A549 (cell line): ENCODE measurements around the gene HSD11B2. TPM values are rescaled to one million over a fixed set of nuclear protein-coding genes. Genes with fewer than 3 reads are reported as not detected.

ENCODE experiments used
- ATAC-seq, 2 experiments: fragments of 200-7000 bp in 1 of 2; fragments of >200 bp in 1 of 2; cut with Nextera tagmentation in 1 of 2; cut with Tn5 transposase in 1 of 2; 3 replicates each; pipeline versions ENCODE4 v1.8.0 to v1.9.1; 2018 to 2020; ENCODE audit warnings: mild to moderate bottlenecking in 1 of 2, moderate library complexity in 1 of 2
- CTCF ChIA-PET: fragments of 300-600 bp; sonication (Branson Sonifier 250); formaldehyde crosslinking; extraction: SDS; loops from one replicate; lab custom pipeline; 2021; ENCODE audit warnings: antibody characterized with exemption, inconsistent platforms; lab: Yijun Ruan, JAX
- POLR2A ChIA-PET: fragments of 350-600 bp; formaldehyde crosslinking; extraction: SDS; loops from one replicate; lab custom pipeline; 2021; ENCODE audit warnings: antibody characterized with exemption, inconsistent platforms; lab: Yijun Ruan, JAX
- DNase-seq, 2 experiments: peaks; one replicate each; pipeline versions ENCODE4 v3.0.0 to v3.0.0-alpha.2; 2011 to 2016; ENCODE audit warnings: low read depth in 1 of 2, low spot score in 1 of 2
- FAIRE-seq: peaks from 2 replicates; lab custom pipeline; 2011; peaks lifted over from hg19 to GRCh38; lab: Jason Lieb, UNC
- H3K27ac ChIP-seq, 2 experiments: fragments of >200 bp; sonication (Bioruptor Twin); formaldehyde crosslinking; 3 replicates each; pipeline ENCODE4 v1.5.1; 2016 to 2017
- H3K4me1 ChIP-seq: fragments of >200 bp; sonication (Bioruptor Twin); formaldehyde crosslinking; 3 replicates; pipeline ENCODE4 v1.6.1; 2016
- H3K4me2 ChIP-seq: fragments of >200 bp; sonication (Bioruptor Twin); formaldehyde crosslinking; 3 replicates; pipeline ENCODE4 v1.6.1; 2016
- H3K4me3 ChIP-seq: fragments of >200 bp; sonication (Bioruptor Twin); formaldehyde crosslinking; 3 replicates; pipeline ENCODE4 v1.5.1; 2016
- H3K9me3 ChIP-seq: fragments of >200 bp; sonication (Bioruptor Twin); formaldehyde crosslinking; 3 replicates; pipeline ENCODE4 v1.6.1; 2016
- CHD2 ChIP-seq: fragments of 150-350 bp; IDR thresholded peaks from 2 replicates; pipeline ENCODE4 v1.6.1; 2014; ENCODE audit warnings: low read length; ENCODE audit not compliant: partially characterized antibody
- CHD4 ChIP-seq: fragments of 200-600 bp; sonication (generic); IDR thresholded peaks from 2 replicates; pipeline ENCODE4 v1.6.1; 2016; ENCODE audit warnings: antibody characterized with exemption, mild to moderate bottlenecking, borderline replicate concordance
- EP300 ChIP-seq, 2 experiments: fragments of >200 bp; sonication (Bioruptor Twin); formaldehyde crosslinking; IDR thresholded peaks; 2 replicates in 1 of 2; 3 replicates in 1 of 2; pipeline ENCODE4 v1.6.1; 2016 to 2017
- ESRRA ChIP-seq: fragments of 150-350 bp; IDR thresholded peaks from 2 replicates; pipeline ENCODE4 v1.6.1; 2014; ENCODE audit warnings: mild to moderate bottlenecking, low read length, borderline replicate concordance
- FOSB ChIP-seq: fragments of 250-450 bp; sonication (Bioruptor Pico); IDR thresholded peaks from 2 replicates; pipeline ENCODE4 v1.5.0; 2020; ENCODE audit warnings: mild to moderate bottlenecking, moderate library complexity
- FOXS1 ChIP-seq: fragments of 250-450 bp; sonication (Bioruptor Pico); IDR thresholded peaks from 2 replicates; pipeline ENCODE4 v1.5.0; 2020; ENCODE audit warnings: mild to moderate bottlenecking, moderate library complexity
- HES2 ChIP-seq: fragments of >200 bp; sonication (Bioruptor Twin); formaldehyde crosslinking; IDR thresholded peaks from 2 replicates; pipeline ENCODE4 v1.6.1; 2016
- MAFK ChIP-seq: fragments of 450-650 bp; IDR thresholded peaks from 2 replicates; pipeline ENCODE4 v1.6.1; 2014; ENCODE audit not compliant: partially characterized antibody
- MAZ ChIP-seq: fragments of 150-350 bp; IDR thresholded peaks from 2 replicates; pipeline ENCODE4 v1.6.1; 2014; ENCODE audit warnings: antibody characterized with exemption, low read depth, low read length, borderline replicate concordance
- MYC ChIP-seq: IDR thresholded peaks from 2 replicates; pipeline ENCODE4 v1.6.1; 2012; ENCODE audit warnings: mild to moderate bottlenecking, inconsistent platforms, low read length, improper control_type of control experiment, borderline replicate concordance
- NR3C1 ChIP-seq: fragments of >200 bp; sonication (Bioruptor Twin); formaldehyde crosslinking; IDR thresholded peaks from 3 replicates; pipeline ENCODE4 v1.6.1; 2017
- PBX3 ChIP-seq: IDR thresholded peaks from 2 replicates; pipeline ENCODE4 v1.6.1; 2012
- PHF8 ChIP-seq: fragments of 200-600 bp; sonication (generic); IDR thresholded peaks from 2 replicates; pipeline ENCODE4 v1.6.1; 2016; ENCODE audit warnings: low read depth, mild to moderate bottlenecking, antibody characterized with exemption, moderate library complexity, borderline replicate concordance
- RAD21 ChIP-seq, 2 experiments: fragments of >200 bp in 1 of 2; sonication (Bioruptor Twin) in 1 of 2; formaldehyde crosslinking in 1 of 2; IDR thresholded peaks in 1 of 2; conservative IDR thresholded peaks in 1 of 2; 2 replicates in 1 of 2; 3 replicates in 1 of 2; pipeline ENCODE4 v1.6.1; 2012 to 2018; ENCODE audit warnings: inconsistent platforms in 1 of 2
- SREBF2 ChIP-seq: fragments of 450-650 bp; IDR thresholded peaks from 2 replicates; pipeline ENCODE4 v1.6.1; 2014; ENCODE audit warnings: mild to moderate bottlenecking, moderate library complexity
- ZC3H11A ChIP-seq: fragments of 450-650 bp; IDR thresholded peaks from 2 replicates; pipeline ENCODE4 v1.6.1; 2014; ENCODE audit warnings: antibody characterized with exemption, mild to moderate bottlenecking
- WGBS: methylation state at CpG from one replicate; pipeline ENCODE4 v1.1.6; 2017; ENCODE audit errors: missing lambda C conversion rate; 5-methylcytosine and 5-hydroxymethylcytosine counted together
- polyA plus RNA-seq, 4 experiments: library from polyadenylated mRNA; depleted of rRNA in 3 of 4; stranded (reverse); fragments of >200 nt; fragmentation: RNase III in 1 of 4; extraction: RNeasy Plus Mini Kit Qiagen cat#74134 plus additional on column Dnase treatment in 1 of 4; gene quantifications; 2 replicates in 3 of 4; 3 replicates in 1 of 4; pipeline ENCODE4 v1.2.3, GENCODE V29; 2011 to 2017
- TF ChIP-seq, protein P1 (sequence below): fragments of >200 bp; sonication (Bioruptor Twin); formaldehyde crosslinking; IDR thresholded peaks from 3 replicates; pipeline ENCODE4 v1.5.1; 2016
- TF ChIP-seq, protein P2 (sequence below): IDR thresholded peaks from 2 replicates; pipeline ENCODE4 v1.6.1; 2012
- TF ChIP-seq, protein P3 (sequence below): IDR thresholded peaks from 2 replicates; pipeline ENCODE4 v1.6.1; 2012; ENCODE audit warnings: low read depth, borderline replicate concordance
- TF ChIP-seq, protein P4 (sequence below): fragments of 250-450 bp; sonication (Bioruptor Pico); IDR thresholded peaks from 2 replicates; pipeline ENCODE4 v1.5.0; 2021; ENCODE audit warnings: mild to moderate bottlenecking, moderate library complexity, borderline replicate concordance

Gene HSD11B2
- polyA plus RNA-seq, 2 of the 4 experiments (the other 2 are of a cell fraction) = 0.53 to 1.6 TPM

DNA sequence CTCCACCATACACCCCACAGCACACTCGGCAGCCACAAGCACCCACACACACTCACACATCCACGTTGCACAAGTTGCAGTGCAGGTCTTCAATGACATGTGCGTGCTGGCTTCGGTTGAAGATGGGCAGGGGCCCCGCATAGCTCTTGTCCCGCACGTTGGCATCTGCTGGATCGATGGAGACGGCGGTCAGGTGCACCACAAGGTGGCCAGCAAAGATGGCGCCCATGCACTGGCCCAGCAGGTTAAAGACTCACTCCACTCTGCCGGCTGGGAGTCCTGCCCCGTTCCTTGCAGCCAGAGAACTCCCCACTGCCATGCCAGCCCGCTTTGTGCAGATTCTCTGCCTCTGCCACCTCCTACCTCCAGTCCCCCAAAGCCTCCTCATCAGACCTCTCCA, 30.0 kb upstream of the HSD11B2 start:
- ChIA-PET CTCF (interaction anchor here (0.7 to 4.1 kb wide), 9 partner anchors 10 to 123 kb away, joined by 3 to 34 read pairs (median 17); partner anchors contain the start of genes KCTD19, LRRC36, PLEKHG4 and ZDHHC1), POLR2A (interaction anchor here (1.0 kb wide), 1 partner anchor 19 kb away, joined by 3 read pairs; no protein-coding TSS in a partner anchor)
- Histone ChIP-seq H3K4me2 (no peak overlapping the region), H3K4me3 (no peak overlapping the region), H3K27ac (no peak overlapping the region)
- TF ChIP-seq PHF8 = no peak
- no peak for TF ChIP-seq PBX3
- TF ChIP-seq FOXS1 (CRISPR knock-in tag) = no peak
- no peak for TF ChIP-seq MYC
- TF ChIP-seq MAZ = no peak
- TF ChIP-seq EP300 (IDR thresholded peaks at IDR 0.05) = no peak
- no peak for TF ChIP-seq HES2
- TF ChIP-seq ZC3H11A = no peak
- TF ChIP-seq MAFK = no peak
- TF ChIP-seq CHD4 = no peak
- TF ChIP-seq SREBF2 = no peak
- TF ChIP-seq, all 56 proteins: peak for 0
- no peaks in the 10 kb centered on the region for H3K9me3 ChIP-seq
- FAIRE-seq (no peak), ATAC-seq (no peak), DNase-seq (no peak)
- peaks cover 10% of the 10 kb centered on the region for H3K4me1 ChIP-seq
- 95% methylated on average over 13 of the region's 14 CpGs for WGBS

GRCh38 chr16:67403976-67404555, 26.9 kb upstream of the HSD11B2 start:
- H3K9me3 ChIP-seq = no peaks in the 10 kb centered on the region
- ATAC-seq (no peak), DNase-seq (no peak), FAIRE-seq (no peak)
- TF ChIP-seq NR3C1 = no peak
- no peak for TF ChIP-seq CHD2
- no peak for TF ChIP-seq FOXS1 (CRISPR knock-in tag)
- TF ChIP-seq, protein P1, sequence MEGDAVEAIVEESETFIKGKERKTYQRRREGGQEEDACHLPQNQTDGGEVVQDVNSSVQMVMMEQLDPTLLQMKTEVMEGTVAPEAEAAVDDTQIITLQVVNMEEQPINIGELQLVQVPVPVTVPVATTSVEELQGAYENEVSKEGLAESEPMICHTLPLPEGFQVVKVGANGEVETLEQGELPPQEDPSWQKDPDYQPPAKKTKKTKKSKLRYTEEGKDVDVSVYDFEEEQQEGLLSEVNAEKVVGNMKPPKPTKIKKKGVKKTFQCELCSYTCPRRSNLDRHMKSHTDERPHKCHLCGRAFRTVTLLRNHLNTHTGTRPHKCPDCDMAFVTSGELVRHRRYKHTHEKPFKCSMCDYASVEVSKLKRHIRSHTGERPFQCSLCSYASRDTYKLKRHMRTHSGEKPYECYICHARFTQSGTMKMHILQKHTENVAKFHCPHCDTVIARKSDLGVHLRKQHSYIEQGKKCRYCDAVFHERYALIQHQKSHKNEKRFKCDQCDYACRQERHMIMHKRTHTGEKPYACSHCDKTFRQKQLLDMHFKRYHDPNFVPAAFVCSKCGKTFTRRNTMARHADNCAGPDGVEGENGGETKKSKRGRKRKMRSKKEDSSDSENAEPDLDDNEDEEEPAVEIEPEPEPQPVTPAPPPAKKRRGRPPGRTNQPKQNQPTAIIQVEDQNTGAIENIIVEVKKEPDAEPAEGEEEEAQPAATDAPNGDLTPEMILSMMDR = no peak
- TF ChIP-seq PBX3 = no peak
- TF ChIP-seq, protein P2, sequence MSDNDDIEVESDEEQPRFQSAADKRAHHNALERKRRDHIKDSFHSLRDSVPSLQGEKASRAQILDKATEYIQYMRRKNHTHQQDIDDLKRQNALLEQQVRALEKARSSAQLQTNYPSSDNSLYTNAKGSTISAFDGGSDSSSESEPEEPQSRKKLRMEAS = no peak
- no peak for TF ChIP-seq HES2
- TF ChIP-seq RAD21 (conservative IDR thresholded peaks at IDR 0.05 in 1 of 2, IDR thresholded peaks at IDR 0.05 in 1 of 2) = no peak
- TF ChIP-seq, protein P3, sequence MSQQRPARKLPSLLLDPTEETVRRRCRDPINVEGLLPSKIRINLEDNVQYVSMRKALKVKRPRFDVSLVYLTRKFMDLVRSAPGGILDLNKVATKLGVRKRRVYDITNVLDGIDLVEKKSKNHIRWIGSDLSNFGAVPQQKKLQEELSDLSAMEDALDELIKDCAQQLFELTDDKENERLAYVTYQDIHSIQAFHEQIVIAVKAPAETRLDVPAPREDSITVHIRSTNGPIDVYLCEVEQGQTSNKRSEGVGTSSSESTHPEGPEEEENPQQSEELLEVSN = no peak
- no peak for TF ChIP-seq MYC
- TF ChIP-seq FOSB (CRISPR knock-in tag) = no peak
- TF ChIP-seq PHF8 = no peak
- no peak for TF ChIP-seq ESRRA
- TF ChIP-seq, protein P4, sequence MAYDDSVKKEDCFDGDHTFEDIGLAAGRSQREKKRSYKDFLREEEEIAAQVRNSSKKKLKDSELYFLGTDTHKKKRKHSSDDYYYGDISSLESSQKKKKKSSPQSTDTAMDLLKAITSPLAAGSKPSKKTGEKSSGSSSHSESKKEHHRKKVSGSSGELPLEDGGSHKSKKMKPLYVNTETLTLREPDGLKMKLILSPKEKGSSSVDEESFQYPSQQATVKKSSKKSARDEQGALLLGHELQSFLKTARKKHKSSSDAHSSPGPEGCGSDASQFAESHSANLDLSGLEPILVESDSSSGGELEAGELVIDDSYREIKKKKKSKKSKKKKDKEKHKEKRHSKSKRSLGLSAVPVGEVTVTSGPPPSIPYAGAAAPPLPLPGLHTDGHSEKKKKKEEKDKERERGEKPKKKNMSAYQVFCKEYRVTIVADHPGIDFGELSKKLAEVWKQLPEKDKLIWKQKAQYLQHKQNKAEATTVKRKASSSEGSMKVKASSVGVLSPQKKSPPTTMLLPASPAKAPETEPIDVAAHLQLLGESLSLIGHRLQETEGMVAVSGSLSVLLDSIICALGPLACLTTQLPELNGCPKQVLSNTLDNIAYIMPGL = no peak
- ChIA-PET CTCF (interaction anchor here (0.6 to 1.4 kb wide), 3 partner anchors 23 to 90 kb away, joined by 3 read pairs; partner anchors contain the start of gene ATP6V0D1), POLR2A (no interaction called here)
- H3K4me2 ChIP-seq = no peak overlapping the region
- 93% methylated on average over 5 of the region's 12 CpGs for WGBS
- no peak overlapping the region for H3K4me3 ChIP-seq
- no peak overlapping the region for H3K27ac ChIP-seq
- H3K4me1 ChIP-seq = peaks cover 8% of the 10 kb centered on the region; the same call in 2 of the 3 replicates
